ENCODE results near the gene PLA2R1.
A peak's percentile ranks its signal among the peaks of the same experiment; 100 is the strongest.

PLA2R1 gene

DNA sequence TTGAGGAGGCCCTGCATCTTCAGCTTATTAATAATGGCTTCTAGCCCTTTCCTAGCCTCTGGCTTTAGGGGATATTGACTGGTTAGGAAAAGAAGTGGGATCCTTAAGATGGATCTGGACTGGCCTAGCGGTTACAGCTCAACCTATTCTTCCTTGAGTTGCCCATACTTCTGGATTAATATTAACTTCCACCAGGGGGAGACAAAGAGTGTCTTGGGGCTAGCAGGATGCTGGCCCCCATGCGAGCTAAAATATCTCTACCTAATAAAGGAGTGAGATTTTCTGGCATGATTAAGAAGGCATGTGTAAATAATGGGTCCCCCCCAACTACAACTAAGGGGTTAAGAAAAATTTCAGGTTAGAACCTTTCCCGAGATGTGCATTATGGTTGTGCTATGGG lies 23.2 kb upstream of the PLA2R1 start:
- Mint-ChIP-seq H3K4me1 (no peaks in the 10 kb centered on the region), H3K27me3 (peaks cover 9% of the 10 kb centered on the region), H3K4me3 (no peak overlapping the region), H3K36me3 (ENCODE audit: insufficient read depth) (no peaks in the 10 kb centered on the region), H3K27ac (ENCODE audit: low read depth) (no peak overlapping the region), H3K9me3 (peaks cover 16% of the 10 kb centered on the region)
- ATAC-seq (replicated peaks; ENCODE audit: extremely low read depth, poor library complexity, severe bottlenecking) (no peak), DNase-seq (ENCODE audit: low spot score in 2 of 2) (no peak)

DNA sequence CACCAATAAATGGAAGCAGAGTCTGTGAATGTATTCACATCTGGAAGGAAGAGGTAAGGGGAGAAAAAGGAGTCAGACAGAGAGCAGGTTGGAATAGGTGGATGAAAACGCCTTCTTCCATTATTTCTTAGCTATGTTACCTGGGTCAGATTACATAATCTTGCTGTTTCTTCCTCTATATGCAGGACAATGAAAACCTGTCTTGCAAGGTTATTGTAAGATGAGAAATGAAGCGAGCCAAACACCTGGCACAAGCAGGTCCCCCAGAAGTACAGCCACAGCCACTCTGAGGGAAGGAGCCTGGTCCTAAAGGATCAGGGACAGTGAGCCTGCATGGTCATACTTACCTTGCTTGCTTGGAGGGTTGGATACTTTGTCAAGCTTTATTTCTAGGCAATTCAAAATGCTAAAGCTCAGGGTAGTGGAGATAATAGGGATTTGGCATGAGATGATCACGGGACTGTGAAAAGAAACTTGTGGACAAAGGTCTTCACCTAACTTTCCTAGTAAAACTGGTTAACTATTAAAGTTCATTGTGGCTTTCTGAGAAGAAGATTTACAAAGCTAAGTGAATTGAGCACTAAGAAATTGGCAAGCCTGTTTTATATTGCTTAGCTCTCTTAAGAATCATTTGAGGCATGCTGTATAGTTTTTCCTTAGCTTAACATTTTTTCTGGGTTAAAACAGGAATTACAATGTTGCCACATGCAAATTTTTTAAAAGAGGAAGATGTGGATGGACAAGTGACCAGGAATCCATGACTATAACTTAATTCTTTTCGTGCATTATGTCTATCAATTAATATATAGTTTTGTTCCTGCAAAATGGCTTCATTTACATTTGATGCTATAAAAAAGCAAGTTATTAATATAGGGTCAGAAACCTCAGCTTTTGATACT lies 15.7 kb upstream of the PLA2R1 start:
- H3K4me3 Mint-ChIP-seq, result no peak overlapping the region
- H3K36me3 Mint-ChIP-seq (ENCODE audit: insufficient read depth), result no peaks in the 10 kb centered on the region
- H3K4me1 Mint-ChIP-seq, result no peaks in the 10 kb centered on the region

DNA sequence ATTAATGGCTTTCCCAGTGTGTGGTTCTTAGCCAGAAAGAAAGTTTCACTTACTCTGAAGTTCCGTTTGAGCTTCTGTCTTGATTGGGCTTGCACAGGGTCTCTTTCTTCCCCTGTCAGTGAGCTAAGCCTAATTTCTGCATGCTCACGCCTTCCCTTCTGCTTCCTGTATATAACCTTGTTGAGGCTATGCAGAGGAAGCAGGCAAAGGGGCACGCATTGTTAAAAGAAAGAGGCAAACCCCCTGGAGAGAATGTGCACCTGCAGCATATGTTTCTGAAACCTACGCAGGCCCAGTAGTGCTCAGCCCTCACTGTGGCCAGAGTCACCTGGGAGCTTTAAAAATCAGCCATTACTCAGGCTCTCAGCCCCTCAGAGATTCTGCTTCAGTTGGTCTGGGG lies 14.5 kb upstream of the PLA2R1 start:
- H3K9me3 Mint-ChIP-seq, result no peaks in the 10 kb centered on the region
- H3K27ac Mint-ChIP-seq (ENCODE audit: low read depth), result no peak overlapping the region
- peaks cover 9% of the 10 kb centered on the region for H3K27me3 Mint-ChIP-seq
- ATAC-seq (replicated peaks; ENCODE audit: extremely low read depth, poor library complexity, severe bottlenecking) (no peak), DNase-seq (ENCODE audit: low spot score in 2 of 2) (no peak)
- H3K36me3 Mint-ChIP-seq (ENCODE audit: insufficient read depth), result no peaks in the 10 kb centered on the region
- no peaks in the 10 kb centered on the region for H3K4me1 Mint-ChIP-seq
- H3K4me3 Mint-ChIP-seq, result no peak overlapping the region

More for the DNA sequence above, 15.7 kb upstream of the PLA2R1 start:
- Mint-ChIP-seq H3K27ac (ENCODE audit: low read depth) (no peak overlapping the region), H3K27me3 (peaks cover 9% of the 10 kb centered on the region), H3K9me3 (no peaks in the 10 kb centered on the region)
- DNase-seq (ENCODE audit: low spot score in 2 of 2) (no peak), ATAC-seq (replicated peaks; ENCODE audit: extremely low read depth, poor library complexity, severe bottlenecking) (no peak)

DNA sequence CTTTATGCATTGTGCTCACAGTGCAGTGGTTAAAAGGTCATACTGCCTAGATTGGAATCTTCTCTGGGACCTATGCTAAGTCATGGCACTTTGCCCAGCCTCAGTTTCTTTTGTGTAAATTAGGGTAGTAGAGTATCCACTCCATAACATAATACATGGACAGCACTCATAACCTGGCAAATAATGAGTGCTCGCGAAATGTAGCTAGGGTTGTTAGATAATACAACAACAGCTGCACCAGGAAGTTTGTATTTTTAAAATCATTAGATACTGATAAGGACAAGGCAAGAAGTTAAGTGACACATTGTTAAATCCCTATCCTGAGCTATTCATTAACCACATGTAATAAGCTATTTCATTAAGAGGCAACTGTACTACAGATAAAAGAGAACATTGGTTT lies 13.8 kb upstream of the PLA2R1 start:
- Mint-ChIP-seq H3K27me3 (peaks cover 3% of the 10 kb centered on the region), H3K4me1 (no peaks in the 10 kb centered on the region), H3K36me3 (ENCODE audit: insufficient read depth) (no peaks in the 10 kb centered on the region), H3K4me3 (no peak overlapping the region), H3K9me3 (no peaks in the 10 kb centered on the region), H3K27ac (ENCODE audit: low read depth) (no peak overlapping the region)
- DNase-seq (ENCODE audit: low spot score in 2 of 2), result no peak
- no peak for ATAC-seq (replicated peaks; ENCODE audit: extremely low read depth, poor library complexity, severe bottlenecking)

DNA sequence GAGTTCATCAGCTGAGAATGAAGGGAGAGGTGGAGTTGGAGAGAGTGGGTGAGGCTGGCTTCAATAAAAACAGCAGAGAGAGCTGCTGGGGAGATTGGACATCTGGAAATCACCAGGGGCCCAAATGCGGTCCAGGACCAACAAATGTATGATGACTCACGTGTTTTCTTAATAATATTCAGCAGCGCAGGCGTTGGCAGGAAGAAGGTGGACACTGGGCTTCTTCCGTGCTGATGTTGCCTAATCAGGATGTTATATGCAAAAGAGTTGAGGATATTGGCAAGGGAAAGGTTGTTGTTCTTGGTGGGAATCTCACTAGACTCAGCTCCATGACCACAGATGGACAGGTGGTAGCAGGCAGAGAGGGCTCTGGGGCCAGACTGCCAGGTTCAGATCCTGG lies 12.8 kb upstream of the PLA2R1 start:
- Mint-ChIP-seq H3K27ac (ENCODE audit: low read depth) (no peak overlapping the region), H3K9me3 (no peaks in the 10 kb centered on the region), H3K36me3 (ENCODE audit: insufficient read depth) (no peaks in the 10 kb centered on the region), H3K4me3 (no peak overlapping the region), H3K4me1 (no peaks in the 10 kb centered on the region), H3K27me3 (no peaks in the 10 kb centered on the region)
- no peak for DNase-seq (ENCODE audit: low spot score in 2 of 2)
- ATAC-seq (replicated peaks; ENCODE audit: extremely low read depth, poor library complexity, severe bottlenecking), result no peak

DNA sequence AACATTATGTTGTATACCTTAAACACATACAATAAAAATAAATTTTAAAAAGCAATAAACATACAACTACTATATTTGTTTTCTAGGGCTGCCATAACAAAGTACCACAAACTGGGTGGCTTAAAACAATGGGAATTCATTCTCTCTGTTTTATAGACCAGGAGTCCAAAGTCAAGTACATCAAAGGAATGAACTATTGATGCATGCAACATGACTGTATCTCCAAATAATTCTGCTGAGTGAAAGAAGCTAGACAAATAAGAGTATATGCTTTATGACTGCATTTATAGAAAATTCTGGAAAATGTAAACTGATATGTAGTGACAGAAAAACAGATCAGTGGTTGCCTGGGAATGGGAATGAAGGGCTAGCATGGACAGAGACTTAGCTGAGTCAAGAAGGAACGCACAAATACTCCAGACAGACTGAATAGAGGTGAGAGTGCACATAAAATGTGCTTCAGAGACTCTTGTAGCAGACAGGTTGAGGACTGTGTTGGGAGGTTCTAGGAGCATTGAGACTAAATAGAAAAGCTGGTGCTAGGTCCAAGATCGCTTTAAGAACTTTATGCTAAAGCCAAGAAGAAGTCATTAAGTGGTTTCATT lies 11.0 kb upstream of the PLA2R1 start:
- no peak for ATAC-seq (replicated peaks; ENCODE audit: extremely low read depth, poor library complexity, severe bottlenecking)
- no peak overlapping the region for H3K4me3 Mint-ChIP-seq

DNA sequence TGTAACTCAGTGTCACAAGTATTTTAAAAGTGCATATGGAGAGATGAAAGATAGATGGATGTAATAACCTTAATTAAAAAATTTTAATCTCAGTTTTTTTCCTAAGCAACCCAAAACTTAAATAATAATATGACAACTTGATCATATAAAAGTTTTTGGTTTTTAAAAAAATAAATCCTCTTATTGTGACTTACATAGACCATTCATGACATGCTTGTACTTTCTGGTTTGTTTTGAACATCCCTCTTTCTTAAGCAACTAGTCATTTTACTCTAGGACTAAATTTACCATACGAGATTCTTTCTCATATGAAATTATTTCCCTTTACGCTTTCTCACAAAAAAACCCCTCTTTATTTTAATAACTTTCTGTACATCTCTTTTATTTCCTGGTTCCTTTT lies 6.5 kb upstream of the PLA2R1 start:
- H3K27ac Mint-ChIP-seq (ENCODE audit: low read depth), result no peak overlapping the region
- DNase-seq (ENCODE audit: low spot score in 2 of 2) (no peak), ATAC-seq (replicated peaks; ENCODE audit: extremely low read depth, poor library complexity, severe bottlenecking) (no peak)
- peaks cover 30% of the 10 kb centered on the region for H3K27me3 Mint-ChIP-seq
- H3K36me3 Mint-ChIP-seq (ENCODE audit: insufficient read depth), result no peaks in the 10 kb centered on the region
- H3K9me3 Mint-ChIP-seq, result no peaks in the 10 kb centered on the region
- H3K4me1 Mint-ChIP-seq, result no peaks in the 10 kb centered on the region
- no peak overlapping the region for H3K4me3 Mint-ChIP-seq

More for the DNA sequence above, 11.0 kb upstream of the PLA2R1 start:
- no peak for DNase-seq (ENCODE audit: low spot score in 2 of 2)
- H3K27me3 Mint-ChIP-seq, result no peaks in the 10 kb centered on the region
- no peak overlapping the region for H3K27ac Mint-ChIP-seq (ENCODE audit: low read depth)
- H3K9me3 Mint-ChIP-seq, result no peaks in the 10 kb centered on the region
- no peaks in the 10 kb centered on the region for H3K4me1 Mint-ChIP-seq
- H3K36me3 Mint-ChIP-seq (ENCODE audit: insufficient read depth), result no peaks in the 10 kb centered on the region

DNA sequence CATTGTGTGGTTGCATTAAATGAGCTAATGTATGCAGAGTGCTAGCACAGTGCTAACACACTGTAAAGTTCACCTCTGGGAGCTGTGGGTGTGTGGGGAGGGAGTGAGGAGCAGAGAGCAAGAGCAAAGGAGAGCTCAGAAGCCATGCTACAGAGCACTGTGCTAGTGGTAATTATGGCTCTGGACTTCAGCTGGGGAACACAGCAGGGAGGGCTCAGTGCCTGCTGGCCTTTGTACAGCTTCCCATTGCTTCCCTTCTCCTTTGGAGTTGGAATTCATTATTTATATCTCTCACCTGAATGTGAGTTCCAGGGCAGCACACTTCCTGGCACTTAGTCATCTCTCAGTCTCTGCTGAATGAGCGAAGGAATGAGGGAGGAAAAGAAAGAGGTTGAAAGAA lies 2.5 kb upstream of the PLA2R1 start:
- H3K36me3 Mint-ChIP-seq (ENCODE audit: insufficient read depth), result no peaks in the 10 kb centered on the region
- no peak for ATAC-seq (replicated peaks; ENCODE audit: extremely low read depth, poor library complexity, severe bottlenecking)
- H3K9me3 Mint-ChIP-seq, result no peaks in the 10 kb centered on the region
- no peak overlapping the region for H3K4me3 Mint-ChIP-seq
- no peak overlapping the region for H3K27ac Mint-ChIP-seq (ENCODE audit: low read depth)
- no peak for DNase-seq (ENCODE audit: low spot score in 2 of 2)
- peaks cover 7% of the 10 kb centered on the region for H3K4me1 Mint-ChIP-seq
- H3K27me3 Mint-ChIP-seq, result peaks cover 56% of the 10 kb centered on the region

DNA sequence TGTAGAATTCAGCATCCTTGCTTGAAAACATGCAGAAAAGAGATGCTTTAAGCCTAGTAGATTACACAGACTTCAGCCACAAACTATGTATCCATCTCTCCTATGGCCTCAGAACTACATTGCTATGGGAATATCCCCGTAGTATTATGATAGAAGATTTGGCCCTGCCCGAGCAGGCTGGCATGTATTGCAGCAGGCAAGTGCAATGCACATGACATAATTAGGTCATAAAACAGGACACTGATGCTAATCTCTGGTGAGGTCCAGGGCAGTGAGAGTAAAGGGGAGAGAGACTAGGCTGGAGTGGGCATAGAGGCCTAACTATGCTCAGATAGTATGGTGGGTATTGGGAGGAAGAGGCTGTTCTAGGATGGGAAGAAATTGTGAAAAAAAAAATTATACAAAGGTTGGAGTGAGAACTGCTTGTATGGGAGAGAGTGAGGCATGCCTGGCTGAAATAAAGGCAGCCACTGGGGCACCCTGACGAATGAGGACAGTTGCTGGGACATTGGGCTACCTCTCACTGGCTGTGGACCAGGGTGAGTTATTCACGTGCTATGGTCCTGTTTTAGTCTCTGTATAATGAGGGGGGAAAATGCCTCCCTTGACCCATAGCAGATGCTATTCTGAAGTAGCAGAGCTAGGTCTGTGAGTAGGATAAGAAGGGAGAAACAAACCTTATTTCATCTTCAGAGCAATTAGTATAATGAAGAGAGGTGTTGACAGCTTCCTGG lies 1.6 kb upstream of the PLA2R1 start:
- DNase-seq (ENCODE audit: low spot score in 2 of 2) (no peak), ATAC-seq (replicated peaks; ENCODE audit: extremely low read depth, poor library complexity, severe bottlenecking) (no peak)
- H3K27me3 Mint-ChIP-seq, result peaks cover 65% of the 10 kb centered on the region
- H3K9me3 Mint-ChIP-seq, result no peaks in the 10 kb centered on the region
- no peak overlapping the region for H3K27ac Mint-ChIP-seq (ENCODE audit: low read depth)
- H3K4me1 Mint-ChIP-seq, result peaks cover 7% of the 10 kb centered on the region
- H3K4me3 Mint-ChIP-seq, result no peak overlapping the region
- no peaks in the 10 kb centered on the region for H3K36me3 Mint-ChIP-seq (ENCODE audit: insufficient read depth)

DNA sequence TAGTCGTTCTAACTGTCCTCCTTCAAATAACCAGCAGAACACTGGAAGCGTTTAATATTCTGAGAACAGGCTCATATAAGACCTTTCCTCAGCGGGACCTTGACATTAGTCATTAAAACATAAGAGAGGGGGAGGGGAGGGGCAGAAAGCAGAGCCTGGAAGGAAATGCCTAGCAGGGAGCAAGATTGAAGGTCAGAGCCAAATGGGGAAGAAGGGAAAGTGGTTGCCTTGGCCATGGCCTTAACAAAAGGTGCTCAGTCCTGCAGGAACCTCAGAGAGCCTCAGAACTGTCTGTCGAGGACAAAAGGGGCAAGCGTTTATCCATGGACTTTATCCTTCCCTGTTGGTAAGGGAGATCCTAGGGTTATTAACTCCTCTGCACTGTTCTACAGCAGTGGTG lies 856 bp upstream of the PLA2R1 start:
- Mint-ChIP-seq H3K36me3 (ENCODE audit: insufficient read depth) (no peaks in the 10 kb centered on the region), H3K9me3 (no peaks in the 10 kb centered on the region), H3K4me1 (peaks cover 7% of the 10 kb centered on the region), H3K4me3 (peak overlapping the region; percentile 29), H3K27me3 (peaks cover 73% of the 10 kb centered on the region), H3K27ac (ENCODE audit: low read depth) (no peak overlapping the region)
- no peak for ATAC-seq (replicated peaks; ENCODE audit: extremely low read depth, poor library complexity, severe bottlenecking)
- no peak for DNase-seq (ENCODE audit: low spot score in 2 of 2)

DNA sequence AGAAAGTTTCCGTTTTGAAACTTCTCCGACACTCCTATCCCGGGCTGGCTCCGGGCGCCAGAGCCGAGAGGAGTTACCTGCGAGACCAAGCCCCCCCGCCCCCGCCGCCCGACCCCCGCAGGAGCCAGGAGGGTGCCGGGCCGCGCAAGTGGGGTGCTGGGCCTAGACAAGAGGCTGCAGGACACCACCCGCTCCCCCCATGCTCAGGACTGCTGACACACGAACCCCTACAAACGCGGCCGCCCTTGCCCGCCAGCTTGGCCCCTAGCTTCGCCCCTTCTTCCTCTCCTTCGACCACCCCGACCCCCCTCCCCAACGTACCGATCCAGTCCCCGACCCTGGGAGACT lies 497 bp downstream of the PLA2R1 start:
- Mint-ChIP-seq H3K36me3 (ENCODE audit: insufficient read depth) (no peaks in the 10 kb centered on the region), H3K4me3 (no peak overlapping the region), H3K27ac (ENCODE audit: low read depth) (no peak overlapping the region), H3K27me3 (peaks cover 86% of the 10 kb centered on the region), H3K4me1 (peaks cover 7% of the 10 kb centered on the region), H3K9me3 (no peaks in the 10 kb centered on the region)
- ATAC-seq (replicated peaks; ENCODE audit: extremely low read depth, poor library complexity, severe bottlenecking) (no peak), DNase-seq (ENCODE audit: low spot score in 2 of 2) (no peak)

DNA sequence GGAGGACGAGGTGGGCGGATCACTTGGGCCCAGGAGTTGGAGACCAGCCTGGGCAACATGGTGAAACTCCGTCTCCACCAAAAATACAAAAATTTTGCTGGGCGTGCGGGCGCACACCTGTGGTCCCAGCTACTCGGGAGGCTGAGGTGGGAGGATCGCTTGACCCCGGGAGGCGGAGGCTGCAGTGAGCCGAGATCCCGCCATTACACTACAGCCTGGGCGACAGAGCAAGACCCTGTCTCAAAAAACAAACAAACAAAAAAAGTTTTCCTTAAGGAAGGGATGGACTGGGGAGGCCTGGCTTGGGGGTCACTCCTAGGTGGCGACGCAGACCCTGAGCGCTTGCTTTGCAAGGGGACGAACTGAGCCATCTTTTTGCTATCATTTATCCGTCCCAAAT lies 882 bp downstream of the PLA2R1 start:
- Mint-ChIP-seq H3K9me3 (no peaks in the 10 kb centered on the region), H3K27me3 (peaks cover 86% of the 10 kb centered on the region), H3K4me3 (no peak overlapping the region), H3K36me3 (ENCODE audit: insufficient read depth) (no peaks in the 10 kb centered on the region), H3K4me1 (peaks cover 7% of the 10 kb centered on the region), H3K27ac (ENCODE audit: low read depth) (no peak overlapping the region)
- DNase-seq (ENCODE audit: low spot score in 2 of 2) (no peak), ATAC-seq (replicated peaks; ENCODE audit: extremely low read depth, poor library complexity, severe bottlenecking) (no peak)

DNA sequence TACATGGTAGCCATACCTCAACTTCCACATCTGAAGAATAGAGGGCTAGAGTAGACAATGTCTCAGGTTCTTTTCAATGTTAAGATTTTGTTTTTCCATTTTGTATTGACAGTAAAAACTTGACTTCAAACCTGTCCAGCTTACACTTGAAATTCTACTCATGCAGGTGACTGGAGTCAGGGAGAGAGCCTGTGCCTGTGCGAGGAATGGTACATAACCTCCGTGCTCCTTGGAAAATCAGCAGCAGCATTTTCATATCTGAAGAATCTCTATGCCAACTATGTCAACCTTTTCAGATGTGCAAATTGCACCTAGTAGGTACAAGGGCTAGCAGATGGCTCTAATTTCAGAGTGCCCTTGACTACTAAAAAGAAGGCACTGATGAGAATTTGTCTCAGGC lies 2.1 kb downstream of the PLA2R1 start:
- Mint-ChIP-seq H3K9me3 (no peaks in the 10 kb centered on the region), H3K27me3 (peaks cover 86% of the 10 kb centered on the region), H3K27ac (ENCODE audit: low read depth) (no peak overlapping the region), H3K36me3 (ENCODE audit: insufficient read depth) (peaks cover 2% of the 10 kb centered on the region), H3K4me3 (no peak overlapping the region), H3K4me1 (peaks cover 7% of the 10 kb centered on the region)
- ATAC-seq (replicated peaks; ENCODE audit: extremely low read depth, poor library complexity, severe bottlenecking) (no peak), DNase-seq (ENCODE audit: low spot score in 2 of 2) (no peak)

Data from central memory CD8-positive, alpha-beta T cell (primary cell).